ENCODE data around the gene FOXD1. TPM values are rescaled to one million over a fixed set of nuclear protein-coding genes. Genes with fewer than 3 reads are reported as not detected.

The FOXD1 gene
- total RNA-seq (2021; fragmentation: NEBNext Ultra II Directional; extraction: Animal tissue kit (Norgen Biotek cat#: 25700)) (0.73 and 1.1 TPM in 2 replicates), polyA plus RNA-seq (2011; rRNA removed) (0.11 and 0.17 TPM in 2 replicates), polyA minus RNA-seq (2011; rRNA and poly(A)+ RNA removed) (not detected in 2 replicates)
- polyA plus RNA-seq (2011; cell fraction: cytosol; rRNA removed): 0.16 TPM
- polyA plus RNA-seq (2011; cell fraction: nucleus; rRNA removed): 0.23 TPM
- polyA plus RNA-seq (2012, experiment 1 of 2): 0.23 to 0.39 TPM (median 0.29 TPM) in 4 replicates
- 0.47 TPM for polyA plus RNA-seq (2012, experiment 2 of 2)
- polyA plus RNA-seq (2013, experiment 1 of 2): 0.34 TPM
- 0.40 TPM for polyA plus RNA-seq (2013, experiment 2 of 2)
- polyA minus RNA-seq (2011; cell fraction: cytosol; rRNA and poly(A)+ RNA removed): not detected
- not detected for polyA minus RNA-seq (2011; cell fraction: nucleus; rRNA and poly(A)+ RNA removed)
- long read RNA-seq, experiment 1, partial matches to known transcripts: 0 of 1 reads
- long read RNA-seq, experiment 1, other reads (novel, unspliced or antisense): 0 of 1 reads
- long read RNA-seq, experiment 2: 0 reads

GRCh38 chr5:73448463-73449136, at the start of gene FOXD1:
Gene FOXD1, minus strand, starts transcription at chr5:73448777. Its CDS starts 415 bp downstream, at chr5:73448362.
- no peak within 1 kb of the TSS for H3K27ac ChIP-seq (ENCODE audit: low read depth, low read length)
- DNase-seq (ENCODE audit: low read depth in 1 of 2, low spot score in 2 of 2): peak in 1 of 2 experiments; percentile 88
- H2BK12ac ChIP-seq (ENCODE audit: low read depth, low read length): no peak within 1 kb of the TSS
- ChIA-PET POLR2A (ENCODE audit: partially characterized antibody) (interaction anchor here (1.1 to 2.7 kb wide), 7 partner anchors 11 to 50 kb away, joined by 3 to 19 read pairs (median 4); partner anchors contain the start of gene BTF3), CTCF (ENCODE audit: partially characterized antibody) (interaction anchor here (0.6 to 2.4 kb wide), 12 partner anchors 12 to 233 kb away, joined by 3 to 12 read pairs (median 4); no protein-coding TSS in a partner anchor)
- H3K4me2 ChIP-seq (ENCODE audit: insufficient read depth in 1 of 2, low read depth in 2 of 2, low read length in 2 of 2): peak within 1 kb of the TSS; percentile 65 to 93
- no peak within 1 kb of the TSS for H4K5ac ChIP-seq (ENCODE audit: insufficient read length, low read depth, low read length)
- no peak within 1 kb of the TSS for H2BK20ac ChIP-seq (ENCODE audit: low read length)
- H3K79me1 ChIP-seq (ENCODE audit: low read depth, low read length): no peaks in the 10 kb centered on the region
- no peak within 1 kb of the TSS for H4K8ac ChIP-seq (ENCODE audit: extremely low read depth, insufficient read depth, low read length)
- WGBS, 2 experiments (ENCODE audit: extremely low coverage in 1 of 2, insufficient coverage in 1 of 2, insufficient read length in 1 of 2, insufficient replicate concordance in 2 of 2, low coverage in 1 of 2, low lambda C conversion rate in 2 of 2, missing lambda C conversion rate in 1 of 2): 1% methylated on average over 48 of the region's 59 CpGs; no CpG with 5 or more reads in 1 of the 2 experiments
- no peak within 1 kb of the TSS for H2BK15ac ChIP-seq (ENCODE audit: low read length)
- no peak within 1 kb of the TSS for H3K18ac ChIP-seq (ENCODE audit: extremely low read depth, low read length)
- no peak within 1 kb of the TSS for H2AK5ac ChIP-seq (ENCODE audit: low read depth, low read length)
- no peak within 1 kb of the TSS for H2BK120ac ChIP-seq (replicated peaks; ENCODE audit: low read depth, low read length)
- H4K20me1 ChIP-seq (replicated peaks in 1 of 2; ENCODE audit: control insufficient read depth in 1 of 2, insufficient read depth in 2 of 2, low read length in 2 of 2): peaks cover 3 to 6% of the 10 kb centered on the region in 2 experiments
- no peaks in the 10 kb centered on the region for H3K36me3 ChIP-seq (ENCODE audit: control insufficient read depth in 2 of 4, insufficient read depth in 4 of 4, low read length in 3 of 4)
- peaks cover 12% of the 10 kb centered on the region; the same call in 1 of the 2 replicates for H3K23me2 ChIP-seq (ENCODE audit: low read depth, low read length)
- H3K9me3 ChIP-seq (ENCODE audit: insufficient read depth in 2 of 2, low read depth in 1 of 2, low read length in 1 of 2): no peaks in the 10 kb centered on the region
- no peak within 1 kb of the TSS for H2BK5ac ChIP-seq (ENCODE audit: low read depth, low read length)
- H3K79me2 ChIP-seq (ENCODE audit: control insufficient read depth in 1 of 2, insufficient read depth in 2 of 2, low read length in 2 of 2): no peaks in the 10 kb centered on the region
- no peak within 1 kb of the TSS for H3K9ac ChIP-seq (replicated peaks in 1 of 4; ENCODE audit: extremely low read depth in 1 of 4, low read depth in 3 of 4, low read length in 3 of 4)
- peak within 1 kb of the TSS; percentile 83; the same call in 1 of the 2 replicates for H2AFZ ChIP-seq (ENCODE audit: low read length)
- no peak within 1 kb of the TSS for H3K56ac ChIP-seq (replicated peaks; ENCODE audit: insufficient read length, low read depth, low read length)
- no peak within 1 kb of the TSS for H3K23ac ChIP-seq (ENCODE audit: insufficient read length)
- H3K4me1 ChIP-seq (replicated peaks in 1 of 4; ENCODE audit: control insufficient read depth in 3 of 4, insufficient read depth in 4 of 4, low read length in 3 of 4): peaks cover 6 to 19% (median 12%) of the 10 kb centered on the region in 4 experiments
- no peak within 1 kb of the TSS for H3K4ac ChIP-seq (replicated peaks; ENCODE audit: insufficient read length, low read depth, low read length)
- no peak within 1 kb of the TSS for H4K91ac ChIP-seq (replicated peaks; ENCODE audit: insufficient read length, low read length)
- H3K27me3 ChIP-seq (replicated peaks in 1 of 4; ENCODE audit: control insufficient read depth in 3 of 4, extremely low read depth in 1 of 4, insufficient read depth in 3 of 4, low read length in 3 of 4): peaks cover 67 to 94% (median 80%) of the 10 kb centered on the region in 4 experiments
- H3K4me3 ChIP-seq (ENCODE audit: extremely low read depth in 1 of 4, insufficient read depth in 2 of 4, low read depth in 3 of 4, low read length in 4 of 4): peak within 1 kb of the TSS; percentile 22 to 62 (median 41)
- H3K14ac ChIP-seq (ENCODE audit: insufficient read length): no peak within 1 kb of the TSS
- FAIRE-seq: peak; percentile 78
- TF ChIP-seq RXRA (IDR thresholded peaks at IDR 0.05; ENCODE audit: insufficient read depth, low read depth, low read length) (no peak), POU5F1 (IDR thresholded peaks at IDR 0.05; ENCODE audit: low read depth, low read length) (no peak), CEBPB (IDR thresholded peaks at IDR 0.05; ENCODE audit: low read depth, low read length) (no peak), CBX8 (IDR thresholded peaks at IDR 0.05; ENCODE audit: borderline replicate concordance, low read depth, low read length) (no peak), SIN3A (conservative IDR thresholded peaks at IDR 0.05 in 1 of 2, IDR thresholded peaks at IDR 0.05 in 1 of 2; ENCODE audit: low read depth in 1 of 2, low read length in 2 of 2) (no peak), TAF1 (IDR thresholded peaks at IDR 0.05; ENCODE audit: low read depth, low read length) (peak; percentile 27; the same call in 1 of the 2 replicates), EP300 (IDR thresholded peaks at IDR 0.05; ENCODE audit: borderline replicate concordance in 1 of 2, low read depth in 2 of 2, low read length in 2 of 2) (no peak), SRF (IDR thresholded peaks at IDR 0.05; ENCODE audit: low read depth, low read length) (no peak), KDM4A (IDR thresholded peaks at IDR 0.05; ENCODE audit: low read depth, low read length, severe bottlenecking) (no peak), SIRT6 (IDR thresholded peaks at IDR 0.05; ENCODE audit: low read length) (no peak)

Measured in H1 (cell line).